Putamen (tissue), 1 donor: ENCODE measurements around the gene OCLN.
"Not testable (repeated sequence)": the region's sequence is repeated elsewhere in the genome, so short reads cannot be mapped to it uniquely, and the experiment has no call there.

Source experiments
- DNase-seq: peaks from one replicate; pipeline ENCODE4 v3.0.0-alpha.2; 2016; ENCODE audit warnings: low spot score

The OCLN gene, protein sequence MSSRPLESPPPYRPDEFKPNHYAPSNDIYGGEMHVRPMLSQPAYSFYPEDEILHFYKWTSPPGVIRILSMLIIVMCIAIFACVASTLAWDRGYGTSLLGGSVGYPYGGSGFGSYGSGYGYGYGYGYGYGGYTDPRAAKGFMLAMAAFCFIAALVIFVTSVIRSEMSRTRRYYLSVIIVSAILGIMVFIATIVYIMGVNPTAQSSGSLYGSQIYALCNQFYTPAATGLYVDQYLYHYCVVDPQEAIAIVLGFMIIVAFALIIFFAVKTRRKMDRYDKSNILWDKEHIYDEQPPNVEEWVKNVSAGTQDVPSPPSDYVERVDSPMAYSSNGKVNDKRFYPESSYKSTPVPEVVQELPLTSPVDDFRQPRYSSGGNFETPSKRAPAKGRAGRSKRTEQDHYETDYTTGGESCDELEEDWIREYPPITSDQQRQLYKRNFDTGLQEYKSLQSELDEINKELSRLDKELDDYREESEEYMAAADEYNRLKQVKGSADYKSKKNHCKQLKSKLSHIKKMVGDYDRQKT

DNA sequence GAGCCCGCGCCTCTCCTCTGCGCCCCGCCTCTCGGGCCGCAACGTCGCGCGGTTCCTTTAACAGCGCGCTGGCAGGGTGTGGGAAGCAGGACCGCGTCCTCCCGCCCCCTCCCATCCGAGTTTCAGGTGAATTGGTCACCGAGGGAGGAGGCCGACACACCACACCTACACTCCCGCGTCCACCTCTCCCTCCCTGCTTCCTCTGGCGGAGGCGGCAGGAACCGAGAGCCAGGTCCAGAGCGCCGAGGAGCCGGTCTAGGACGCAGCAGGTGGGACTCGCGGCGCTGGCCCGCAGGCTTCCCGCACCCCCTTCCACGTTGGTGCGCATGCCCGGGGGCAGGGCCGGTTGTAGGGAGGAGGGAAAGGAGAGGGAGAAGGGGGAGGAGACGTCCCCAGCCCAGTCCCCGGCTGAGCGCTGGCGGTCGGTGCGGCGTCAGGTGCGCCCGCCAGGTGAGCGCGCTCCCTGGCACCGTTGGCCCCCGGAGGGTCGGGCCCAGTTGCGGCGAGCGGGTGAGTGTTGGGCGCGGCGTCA is at the start of gene OCLN:
Gene OCLN, plus strand, starts transcription at position 400 of the 532 bp plus-strand sequence. CDS start 11,455 bp downstream, outside the sequence.
- DNase-seq: no peak

DNA sequence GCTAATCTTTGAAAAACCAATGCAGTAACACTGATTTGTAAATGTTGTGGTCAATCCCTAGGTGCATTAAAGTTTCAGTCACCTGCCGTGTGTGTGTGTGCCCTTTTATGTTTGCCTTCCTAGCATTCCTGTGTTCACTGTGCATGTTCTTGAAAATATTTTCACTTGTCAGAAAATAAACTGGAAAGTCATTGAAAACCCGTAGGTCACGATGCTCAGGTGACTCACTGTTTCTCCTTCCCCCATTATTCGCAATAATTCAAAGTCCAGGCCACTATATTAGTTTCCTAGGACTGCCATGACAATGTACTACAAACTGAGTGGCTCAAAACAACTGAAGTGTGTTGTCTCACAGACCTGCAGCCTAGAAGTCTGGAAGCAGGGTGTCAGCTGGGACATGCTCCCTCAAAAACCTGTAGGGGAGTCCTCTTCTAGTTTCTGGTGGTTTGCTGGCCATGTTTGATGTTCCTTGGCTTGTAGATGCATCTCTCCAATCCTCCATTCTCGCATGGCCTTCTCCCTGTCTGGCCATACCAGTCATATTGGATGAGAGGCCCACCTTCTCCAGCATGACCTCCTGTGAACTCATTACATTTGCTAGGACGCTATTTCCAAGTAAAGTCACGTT is 48.3 kb upstream of the OCLN start:
- no peak for DNase-seq

DNA sequence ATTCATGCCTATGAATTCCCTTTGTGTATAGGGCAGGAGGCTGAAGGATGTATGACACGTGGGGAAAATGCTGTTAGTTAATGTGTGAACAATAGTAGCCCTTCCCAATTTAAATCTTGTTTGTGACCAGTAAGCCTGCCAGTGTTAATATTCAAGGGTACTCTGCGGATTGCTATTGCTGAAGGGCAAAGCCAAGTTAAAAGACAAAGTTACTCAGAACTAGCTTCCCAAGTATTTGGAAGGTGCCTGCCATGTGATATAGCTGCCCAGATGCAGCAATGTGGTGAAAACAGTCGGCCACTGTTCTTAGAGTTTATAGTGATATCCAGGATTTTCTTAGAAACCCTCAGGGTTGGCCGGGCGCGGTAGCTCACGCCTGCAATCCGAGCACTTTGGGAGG is 43.1 kb upstream of the OCLN start:
- no peak for DNase-seq

DNA sequence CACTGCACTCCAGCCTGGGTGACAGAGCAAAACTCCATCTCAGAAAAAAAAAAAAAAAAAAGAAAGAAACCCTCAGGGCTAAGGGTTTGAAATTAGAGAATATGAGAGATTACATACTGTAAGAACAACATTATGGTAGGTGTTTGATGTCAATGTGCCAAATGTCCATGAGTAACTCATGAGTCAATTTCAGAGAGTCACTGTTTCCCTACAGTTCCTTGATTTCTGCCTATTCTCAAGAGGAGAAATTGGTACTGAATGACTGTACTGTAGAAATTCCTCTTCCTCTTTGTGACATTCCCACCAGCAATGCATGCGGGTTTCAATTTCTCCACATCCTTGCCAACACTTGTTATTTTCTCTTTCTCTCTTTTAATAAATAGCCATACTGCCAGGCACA is 42.5 kb upstream of the OCLN start:
- DNase-seq: no peak

DNA sequence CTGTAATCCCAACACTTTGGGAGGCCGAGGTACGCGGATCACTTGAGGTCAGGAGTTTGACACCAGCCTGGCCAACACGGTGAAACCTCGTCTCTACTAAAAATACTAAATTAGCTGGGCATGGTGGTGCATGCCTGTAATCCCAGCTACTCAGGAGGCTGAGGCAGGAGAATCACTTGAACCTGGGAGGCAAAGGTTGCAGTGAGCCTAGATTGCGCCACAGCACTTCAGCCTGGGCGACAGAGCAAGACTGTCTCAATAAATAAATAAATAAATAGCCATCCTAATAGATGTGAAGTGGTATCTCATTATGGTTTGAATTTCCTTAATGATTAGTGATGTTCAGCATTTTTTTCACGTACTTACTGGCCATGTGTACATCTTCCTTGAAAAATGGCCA is 42.1 kb upstream of the OCLN start:
- not testable (repeated sequence) for DNase-seq

DNA sequence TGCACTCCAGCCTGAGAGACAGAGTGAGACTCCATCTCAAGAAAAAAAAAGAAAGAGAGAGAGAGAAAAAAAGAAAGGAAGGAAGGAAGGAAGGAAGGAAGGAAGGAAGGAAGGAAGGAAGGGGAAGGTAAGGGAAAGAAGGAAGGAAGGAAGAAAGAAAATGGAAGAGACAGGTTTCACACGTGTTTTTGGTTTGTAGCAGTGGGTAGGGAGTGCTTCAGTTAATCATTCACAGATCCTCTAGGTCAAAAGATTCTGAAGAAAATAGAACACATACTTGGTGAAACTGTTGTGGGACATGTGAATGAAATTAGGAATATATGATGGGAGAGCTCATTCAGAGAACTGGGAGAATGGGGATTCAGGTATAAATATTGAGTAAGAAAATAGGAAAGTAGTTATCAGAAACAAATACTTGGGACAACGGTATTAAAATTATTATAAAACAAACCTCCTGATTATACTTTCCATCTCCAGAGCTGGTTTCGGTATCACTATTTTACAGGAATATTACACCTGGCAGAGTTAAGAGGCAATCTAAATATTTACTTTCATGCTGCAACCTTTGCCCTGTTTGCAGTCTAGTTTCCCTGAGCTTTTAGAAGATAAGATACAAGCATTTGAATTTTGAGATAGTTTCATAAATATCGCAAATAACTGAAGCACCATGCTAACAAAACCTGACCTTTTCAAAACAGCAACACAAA is 40.5 kb upstream of the OCLN start:
- DNase-seq: no peak

DNA sequence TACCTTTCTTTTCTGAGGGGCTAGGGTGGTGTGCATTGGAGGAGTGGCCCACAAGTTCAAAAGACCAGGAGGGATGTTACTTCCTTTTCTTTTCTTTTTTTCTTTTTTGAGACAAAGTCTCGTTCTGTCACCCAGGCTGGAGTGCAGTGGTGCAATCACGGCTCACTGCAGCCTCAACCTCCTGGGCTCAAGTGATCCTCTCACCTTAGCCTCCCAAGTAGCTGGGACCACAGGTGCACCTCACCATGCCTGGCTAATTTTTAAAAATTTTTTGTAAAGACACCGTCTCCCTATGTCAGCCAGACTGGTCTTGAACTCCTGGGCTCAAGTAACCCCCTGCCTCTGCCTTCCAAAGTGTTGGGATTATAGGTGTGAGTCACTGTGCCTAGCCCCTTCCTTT is 39.1 kb upstream of the OCLN start:
- DNase-seq: not testable (repeated sequence)

DNA sequence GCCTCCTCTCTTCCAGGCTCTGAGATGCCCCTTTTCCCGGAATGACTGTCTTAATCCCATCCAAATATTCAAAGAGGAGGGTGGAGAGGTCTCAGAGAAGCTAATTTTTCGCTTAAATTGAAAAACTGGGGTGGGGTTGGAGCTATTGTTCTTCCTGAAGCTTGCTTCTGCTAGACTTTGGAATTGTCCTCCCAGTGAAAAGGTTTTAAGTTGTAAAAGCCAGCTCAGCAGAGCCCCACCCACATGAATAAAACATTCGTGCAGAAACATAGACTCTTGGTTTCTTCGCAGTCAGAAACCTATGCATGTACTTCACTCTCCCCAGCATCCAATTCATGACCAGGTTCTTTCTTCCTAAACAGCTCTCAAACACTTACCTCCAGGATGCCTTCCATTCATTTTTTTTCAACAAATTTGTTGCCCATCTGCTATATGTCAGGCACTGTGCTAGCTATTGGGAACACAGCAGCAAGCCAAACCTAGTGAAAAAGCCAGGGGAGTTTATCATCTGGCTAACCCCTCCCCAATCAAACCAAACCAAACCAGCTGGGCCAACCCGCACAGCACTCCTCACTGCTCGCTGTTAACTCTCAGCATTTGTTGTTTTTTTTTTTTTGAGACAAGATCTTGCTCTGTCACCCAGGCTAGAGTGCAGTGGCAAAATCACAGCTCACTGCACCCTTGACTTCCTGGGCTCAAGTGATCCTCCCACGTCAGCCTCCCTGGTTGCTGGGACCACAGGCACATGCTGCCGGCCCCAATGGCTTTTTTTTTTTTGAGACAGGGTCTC is 37.9 kb upstream of the OCLN start:
- no peak for DNase-seq

DNA sequence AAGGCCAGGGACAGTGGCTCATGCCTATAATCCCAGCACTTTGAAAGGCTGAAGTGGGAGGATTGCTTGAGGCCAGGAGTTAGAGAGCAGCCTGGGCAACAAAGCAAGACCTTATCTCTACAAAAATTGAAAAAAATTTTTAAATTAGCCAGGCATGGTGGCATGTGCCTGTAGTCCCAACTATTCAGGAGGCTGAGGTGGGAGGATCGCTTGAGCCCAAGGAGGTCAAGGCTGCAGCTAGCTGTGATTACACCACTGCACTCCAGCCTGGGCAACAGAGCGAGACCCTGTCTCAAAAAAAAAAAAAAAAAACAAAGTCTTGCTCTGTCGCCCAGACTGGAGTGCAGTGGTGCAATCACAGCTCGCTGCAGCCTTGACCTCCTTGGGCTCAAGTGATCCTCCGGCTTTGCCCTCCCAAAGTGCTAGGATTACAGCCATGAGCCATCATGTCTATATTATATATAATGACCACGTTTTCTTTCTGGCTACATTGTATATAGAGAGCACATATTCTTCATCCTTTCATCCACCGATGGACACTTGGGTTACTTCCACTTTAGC is 37.1 kb upstream of the OCLN start:
- DNase-seq: not testable (repeated sequence)

DNA sequence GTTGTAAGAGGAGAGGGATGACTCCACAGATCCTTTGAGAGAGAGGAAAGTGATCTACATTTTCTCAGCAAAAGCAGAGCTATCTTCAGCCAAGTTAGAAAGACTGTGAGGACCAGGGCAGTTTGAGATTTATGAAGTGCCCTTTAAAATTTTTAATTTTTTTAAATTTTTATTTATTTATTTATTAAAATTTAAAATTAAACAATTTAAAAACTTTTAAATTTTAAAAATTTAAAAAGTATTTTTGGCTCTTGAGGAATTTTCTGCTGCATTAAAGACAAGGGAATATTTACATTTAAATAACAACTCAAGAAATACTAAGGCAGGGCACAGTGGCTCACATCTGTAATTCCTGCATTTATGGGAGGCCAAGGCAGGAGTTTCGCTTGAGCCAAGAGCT is 30.4 kb upstream of the OCLN start:
- no peak for DNase-seq

DNA sequence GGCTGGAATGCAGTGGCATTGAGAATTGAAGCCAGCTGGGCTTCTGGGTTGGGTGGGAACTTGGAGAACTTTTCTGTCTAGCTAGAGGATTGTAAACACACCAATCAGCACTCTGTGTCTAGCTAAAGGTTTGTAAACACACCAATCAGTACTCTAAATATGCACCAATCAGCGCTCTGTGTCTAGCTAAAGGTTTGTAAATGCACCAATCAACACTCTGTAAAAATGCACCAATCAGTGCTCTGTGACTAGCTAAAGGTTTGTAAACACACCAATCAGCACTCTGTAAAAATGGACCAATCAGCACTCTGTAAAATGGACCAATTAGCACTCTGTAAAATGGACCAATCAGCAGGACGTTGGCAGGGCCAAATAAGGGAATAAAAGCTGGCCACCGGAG is 26.2 kb upstream of the OCLN start:
- not testable (repeated sequence) for DNase-seq

DNA sequence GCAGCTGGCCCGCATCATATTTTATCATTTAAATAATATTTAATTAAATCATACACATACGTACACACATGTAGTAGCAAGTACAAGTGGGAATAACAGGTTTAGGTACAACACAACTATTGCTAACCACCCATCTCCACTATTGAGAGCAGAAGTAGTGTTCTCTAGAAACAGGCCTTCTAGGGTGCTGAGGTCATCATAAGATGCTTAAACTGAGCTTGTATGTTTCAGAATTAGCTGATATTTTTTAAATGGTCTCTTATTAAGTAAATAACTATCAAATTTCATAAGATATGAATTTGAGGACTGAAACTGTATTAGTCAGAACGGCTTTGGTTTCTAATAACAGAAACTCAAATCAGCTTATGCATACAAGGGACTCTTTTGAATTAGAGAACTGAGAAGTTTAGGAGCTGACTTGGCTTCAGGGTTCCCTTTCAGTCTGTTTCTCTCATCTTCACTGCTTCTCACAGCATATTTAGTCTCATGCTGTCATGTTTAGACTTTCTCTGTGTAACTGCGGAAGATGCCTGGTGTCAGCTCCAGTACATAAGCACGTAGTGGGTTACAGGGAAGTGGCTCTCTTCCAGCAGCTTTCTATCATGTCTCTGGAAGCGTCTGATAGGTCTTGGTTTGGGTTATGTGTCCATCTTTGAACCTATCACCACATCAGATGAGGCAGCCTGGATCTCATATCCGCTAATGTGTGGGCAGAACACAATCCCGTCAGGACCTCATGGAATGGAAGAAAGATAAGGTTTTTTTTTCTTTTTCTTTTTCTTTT is 25.0 kb upstream of the OCLN start:
- DNase-seq: no peak

DNA sequence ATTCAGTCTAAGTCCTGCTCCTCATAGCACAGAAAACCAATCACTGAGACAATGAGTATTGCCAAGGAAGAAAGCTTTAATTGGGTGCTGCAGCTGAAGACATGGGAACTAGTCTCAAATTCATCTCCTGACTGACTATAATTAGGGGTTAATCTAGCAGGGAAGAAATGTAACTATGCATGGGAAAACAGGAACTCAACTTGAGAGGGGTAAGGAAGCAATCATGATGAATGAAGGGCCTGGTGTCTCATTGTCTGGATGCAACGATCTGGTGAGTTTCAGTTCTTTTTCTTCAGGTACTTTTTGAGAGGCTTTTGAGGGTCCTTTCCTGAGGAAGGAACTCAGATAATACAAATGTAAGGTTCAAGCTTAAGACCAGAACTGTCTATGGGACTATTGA is 24.0 kb upstream of the OCLN start:
- no peak for DNase-seq

DNA sequence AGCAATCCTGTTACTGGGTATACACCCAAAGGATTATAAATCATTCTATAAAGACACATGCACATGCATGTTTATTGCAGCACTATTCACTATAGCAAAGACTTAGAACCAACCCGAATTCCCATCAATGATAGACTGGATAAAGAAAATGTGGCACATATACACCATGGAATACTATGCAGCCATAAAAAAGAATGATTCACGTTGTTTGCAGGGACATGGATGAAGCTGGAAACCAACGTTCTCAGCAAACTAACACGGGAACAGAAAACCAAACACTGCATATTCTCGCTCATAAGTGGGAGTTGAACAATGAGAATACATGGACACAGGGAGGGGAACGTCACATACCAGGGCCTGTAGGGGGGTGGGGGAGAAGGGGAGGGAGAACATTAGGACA is 21.1 kb upstream of the OCLN start:
- DNase-seq: not testable (repeated sequence)

DNA sequence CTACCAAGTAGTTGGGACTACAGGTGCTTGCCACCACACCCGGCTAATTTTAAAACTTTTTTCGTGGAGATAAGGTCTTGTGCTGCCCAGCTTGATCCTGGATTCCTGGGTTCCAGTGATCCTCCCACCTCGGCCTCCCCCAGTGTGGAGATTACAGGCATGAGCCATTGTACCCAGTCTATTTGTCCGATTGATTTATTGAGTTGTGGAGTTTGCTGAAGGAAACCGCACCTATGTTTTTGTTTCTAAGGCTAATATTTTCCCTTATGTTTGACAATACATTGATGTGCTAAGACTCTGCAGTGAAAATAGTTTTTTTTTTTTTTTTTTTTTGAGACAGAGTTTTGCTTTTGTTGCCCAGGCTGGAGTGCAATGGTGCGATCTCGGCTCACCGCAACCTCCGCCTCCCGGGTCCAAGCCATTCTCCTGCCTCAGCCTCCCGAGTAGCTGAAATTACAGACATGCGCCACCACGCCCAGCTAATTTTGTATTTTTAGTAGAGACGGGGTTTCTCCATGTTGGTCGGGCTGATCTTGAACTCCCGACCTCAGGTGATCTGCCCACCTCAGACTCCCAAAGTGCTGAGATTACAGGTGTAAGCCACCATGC is 20.0 kb upstream of the OCLN start:
- not testable (repeated sequence) for DNase-seq

DNA sequence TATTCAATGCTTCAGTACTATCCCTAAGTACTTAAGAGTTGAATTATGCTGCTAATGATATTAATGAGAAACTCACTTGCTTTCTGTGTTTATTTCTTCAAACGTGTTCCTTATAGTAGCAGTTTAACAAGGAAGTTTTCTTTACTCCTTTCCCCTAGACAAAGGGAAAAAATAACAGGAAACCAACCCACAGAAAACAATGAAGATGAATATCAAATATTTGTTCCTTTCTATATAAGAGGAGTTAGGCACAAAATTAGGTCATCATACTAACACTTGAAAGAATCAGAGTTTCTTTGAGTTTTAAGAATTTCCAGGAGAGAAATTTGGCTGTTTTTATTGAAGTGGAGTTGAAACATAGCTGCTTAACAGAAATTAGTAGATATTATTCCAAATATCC is 15.4 kb upstream of the OCLN start:
- DNase-seq: no peak

DNA sequence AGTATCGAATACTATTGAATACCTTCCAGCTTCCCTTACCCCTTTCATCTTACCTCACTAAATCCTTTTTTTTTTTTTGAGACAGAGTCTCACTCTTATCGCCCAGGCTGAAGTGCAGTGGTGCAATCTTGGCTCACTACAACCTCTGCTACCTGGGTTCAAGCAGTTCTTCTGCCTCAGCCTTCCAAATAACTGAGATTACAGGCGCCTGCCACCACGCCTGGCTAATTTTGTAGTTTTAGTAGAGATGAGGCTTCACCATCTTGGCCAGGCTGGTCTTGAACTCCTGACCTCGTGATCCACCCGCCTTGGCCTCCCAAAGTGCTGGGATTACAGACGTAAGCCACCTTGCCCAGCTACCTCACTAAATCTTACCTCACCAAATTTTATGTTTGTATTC is 14.3 kb upstream of the OCLN start:
- DNase-seq: not testable (repeated sequence)

DNA sequence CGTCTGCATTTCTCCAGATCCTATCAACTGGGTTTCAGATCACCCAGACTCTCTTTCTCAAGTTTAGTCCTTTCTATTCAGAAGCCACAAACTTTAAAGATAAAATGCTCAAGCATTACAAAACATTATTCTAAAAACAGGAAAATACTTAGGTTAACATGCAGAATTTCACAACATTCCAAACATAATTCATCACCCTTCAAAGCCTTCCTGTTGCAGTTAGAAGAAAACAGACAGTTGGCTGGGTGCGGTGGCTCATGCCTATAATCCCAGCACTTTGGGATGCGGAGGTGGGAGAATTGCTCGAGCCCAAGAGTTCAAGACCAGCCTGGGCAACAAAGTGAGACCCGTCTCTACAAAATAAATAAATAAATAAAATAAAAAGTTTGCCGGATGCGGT is 7.7 kb upstream of the OCLN start:
- no peak for DNase-seq

DNA sequence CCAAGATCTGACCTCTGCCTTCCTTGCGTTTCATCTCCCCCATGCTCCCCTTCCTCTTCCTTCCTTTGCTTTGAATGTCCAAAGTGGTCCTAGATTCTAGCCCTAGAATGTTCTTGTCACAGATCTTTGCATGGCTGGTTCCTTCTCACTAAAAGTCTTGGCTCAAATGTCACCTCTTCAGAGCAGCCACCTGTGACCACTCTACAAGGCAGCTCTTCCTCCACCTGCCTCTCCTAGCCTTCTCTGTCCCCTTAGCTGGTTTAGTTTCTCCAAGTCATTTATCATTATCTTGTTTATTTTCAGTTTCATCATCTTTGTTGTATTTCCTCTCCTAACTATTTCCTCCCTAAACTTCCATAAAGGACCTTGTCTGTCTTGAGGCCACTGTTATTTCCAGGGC is 7.1 kb upstream of the OCLN start:
- no peak for DNase-seq

DNA sequence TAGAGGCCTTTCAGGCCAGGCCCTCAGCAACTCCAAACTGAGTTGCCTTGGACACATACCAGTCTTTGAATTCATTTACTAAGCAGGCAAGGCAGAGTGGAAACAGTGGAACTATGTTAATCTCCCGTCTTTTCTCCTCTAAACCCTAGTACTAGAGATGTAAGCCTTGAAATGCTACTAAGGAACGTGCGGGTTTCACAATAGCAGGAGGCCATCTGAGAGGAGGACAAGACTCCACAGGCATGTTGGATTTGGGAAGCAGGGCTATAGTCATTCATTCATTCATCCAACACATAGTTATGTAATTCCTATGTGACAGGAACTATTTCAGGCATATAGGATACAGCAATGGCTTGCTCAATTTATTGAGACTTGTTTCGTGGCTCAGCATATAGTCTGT is 3.3 kb upstream of the OCLN start:
- DNase-seq: no peak
